K562 (cell line): ENCODE measurements around the gene NHS. TPM values are rescaled to one million over a fixed set of nuclear protein-coding genes. Genes with fewer than 3 reads are reported as not detected.

Experiments used
- CEBPZ ChIP-seq: fragments of 150-350 bp; IDR thresholded peaks from 2 replicates; pipeline ENCODE4 v1.6.1; 2014; ENCODE audit warnings: low read depth, mild to moderate bottlenecking, low read length, borderline replicate concordance
- GABPA ChIP-seq: fragments of 200-800 bp; sonication (Bioruptor generic); conservative IDR thresholded peaks from 2 replicates; pipeline ENCODE4 v1.6.1; 2016; ENCODE audit warnings: low read depth, missing genetic modification characterization, missing compliant biosample characterization
- HNRNPL ChIP-seq: fragments of 200-400 bp; formaldehyde crosslinking; IDR thresholded peaks from 2 replicates; pipeline ENCODE4 v1.6.1; 2017; ENCODE audit warnings: low read depth, mild to moderate bottlenecking, low read length
- JUNB ChIP-seq: fragments of 450-650 bp; formaldehyde crosslinking; conservative IDR thresholded peaks from 2 replicates; pipeline ENCODE4 v1.4.0; 2020; ENCODE audit warnings: mild to moderate bottlenecking
- SRSF7 ChIP-seq: fragments of 200-400 bp; formaldehyde crosslinking; optimal IDR thresholded peaks from 2 replicates; pipeline ENCODE3; 2017; ENCODE audit warnings: mild to moderate bottlenecking, low read depth, low read length
- ZBTB9 ChIP-seq: fragments of 450-650 bp; formaldehyde crosslinking; IDR thresholded peaks from 2 replicates; pipeline ENCODE4 v1.4.0; 2020; ENCODE audit warnings: mild to moderate bottlenecking, moderate library complexity
- ZNF217 ChIP-seq: sonication (generic); formaldehyde crosslinking; IDR thresholded peaks from 2 replicates; pipeline ENCODE4 v1.8.0; 2022; ENCODE audit warnings: mild to moderate bottlenecking, missing genetic modification reagents
- polyA plus RNA-seq, 8 experiments: library from polyadenylated mRNA; depleted of rRNA in 4 of 8; stranded (reverse) in 5 of 8; unstranded in 3 of 8; fragments of >200 nt; fragmentation: Nextera tagmentation in 2 of 8; fragmentation: Illumina TruSeq in 1 of 8; extraction: Ambion mirVana in 2 of 8; extraction: Trizol in 1 of 8; gene quantifications; 2 replicates each; pipeline versions ENCODE4 v1.2.1 to v1.2.3, GENCODE V29; 2011 to 2014; ENCODE audit warnings: inconsistent platforms in 1 of 8, missing spikeins in 1 of 8
- total RNA-seq, 7 experiments: library from RNA; depleted of rRNA in 6 of 7; stranded (reverse); fragments of >200 nt in 6 of 7; fragmentation: Illumina TruSeq in 2 of 7; extraction: Trizol in 2 of 7; gene quantifications; 2 replicates each; pipeline versions ENCODE4 v1.2.1 to v1.2.3, GENCODE V29; 2011 to 2021; ENCODE audit warnings: low replicate concordance in 1 of 7

Gene NHS
- total and polyA plus RNA-seq, 9 of the 15 experiments (the other 6 are each of a cell fraction or from before 2014, with no cell fraction given): 0.02 TPM; not detected in 8

DNA sequence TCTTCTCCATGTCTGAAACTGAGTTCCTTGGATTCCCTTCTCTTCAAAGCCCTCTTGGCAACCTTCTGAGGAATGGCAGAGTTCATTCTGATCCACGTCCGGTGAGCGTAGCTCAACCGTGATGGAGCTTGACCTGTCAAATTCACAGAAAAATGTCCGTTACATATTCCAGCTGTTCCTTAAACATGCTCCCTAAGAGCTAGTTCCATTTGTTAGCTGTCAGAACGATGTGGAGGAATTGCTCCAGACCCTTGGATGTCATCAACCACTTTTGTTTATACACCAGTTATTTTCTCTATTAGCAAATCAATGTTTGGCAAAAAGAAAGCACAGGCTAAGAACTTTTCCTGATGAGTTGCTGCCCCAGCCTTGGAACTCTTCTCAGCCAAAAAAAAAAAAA, 50.1 kb downstream of the NHS start (continued):
- TF ChIP-seq ZBTB9: no peak
- no peak for TF ChIP-seq GABPA
- TF ChIP-seq ZNF217: no peak
- no peak for TF ChIP-seq JUNB (CRISPR knock-in tag)
- TF ChIP-seq CEBPZ: no peak
- TF ChIP-seq HNRNPL: no peak
- TF ChIP-seq SRSF7: no peak
- TF ChIP-seq, all 486 proteins: peak for 0
